Measurements from ENCODE around the gene PRKCI. TPM values are rescaled to one million over a fixed set of nuclear protein-coding genes. Genes with fewer than 3 reads are reported as not detected.

Gene PRKCI
- total and polyA plus RNA-seq, 2 of the 4 experiments (the other 2 are of a cell fraction), result 28.7 to 53.4 TPM

DNA sequence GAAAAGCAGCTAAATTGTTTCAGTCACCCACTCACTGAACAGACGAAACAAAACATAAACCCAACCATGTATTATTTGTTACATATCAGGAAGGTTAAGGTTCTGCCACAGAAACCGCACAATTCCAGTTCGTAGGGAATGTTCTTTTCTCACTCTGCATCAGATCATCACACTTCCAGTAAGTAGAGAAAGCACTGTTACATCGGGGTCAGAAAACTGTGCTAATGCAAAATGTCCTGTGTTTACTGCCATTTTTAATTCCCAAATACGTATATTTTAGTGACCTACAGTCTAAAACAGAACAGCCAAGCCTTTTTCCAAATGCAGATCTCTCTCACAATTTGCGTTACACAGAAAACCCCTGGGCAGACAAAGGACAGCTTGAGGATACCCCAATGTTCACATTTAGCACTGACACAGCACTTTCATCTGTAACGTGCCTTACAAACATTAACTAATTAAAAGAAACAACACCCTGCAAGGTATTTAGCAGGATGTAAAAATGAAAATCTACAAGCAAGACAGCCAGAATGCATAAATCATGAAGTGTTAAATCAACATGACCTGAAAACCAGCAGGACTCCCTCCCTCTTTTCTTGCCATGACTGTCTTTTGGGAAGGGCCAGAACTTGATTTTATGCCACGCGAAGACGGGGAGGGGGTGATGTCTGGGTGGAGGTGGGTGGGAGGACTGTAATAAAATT is 100.5 kb downstream of the PRKCI start:
- ATAC-seq (ENCODE audit: low read depth) (no peak), DNase-seq (no peak)
- Histone ChIP-seq H3K36me3 (ENCODE audit: control insufficient read depth, insufficient read depth, low read length) (no peaks in the 10 kb centered on the region), H2AFZ (replicated peaks; ENCODE audit: low read length, poor library complexity) (no peak overlapping the region), H3K14ac (replicated peaks; ENCODE audit: low read depth, low read length) (no peak overlapping the region), H3K9ac (ENCODE audit: low read depth, low read length) (no peak overlapping the region), H2BK120ac (ENCODE audit: low read depth, low read length) (no peak overlapping the region), H3K23ac (ENCODE audit: low read depth, low read length) (no peak overlapping the region), H4K20me1 (ENCODE audit: insufficient read depth, low read length) (no peaks in the 10 kb centered on the region), H3K9me1 (ENCODE audit: insufficient read depth, low read length) (no peaks in the 10 kb centered on the region), H2BK5ac (ENCODE audit: low read depth, low read length, poor library complexity, severe bottlenecking) (no peak overlapping the region), H3K4me1 (ENCODE audit: control insufficient read depth, insufficient read depth, low read length) (no peaks in the 10 kb centered on the region), H4K91ac (ENCODE audit: insufficient read depth, low read depth, low read length) (no peak overlapping the region), H2BK15ac (ENCODE audit: low read depth, low read length) (no peak overlapping the region), H2BK20ac (ENCODE audit: low read depth, low read length) (no peak overlapping the region), H4K8ac (ENCODE audit: low read depth in 2 of 2, low read length in 2 of 2) (no peak overlapping the region), H2AK5ac (ENCODE audit: low read depth, low read length) (no peak overlapping the region), H2AK9ac (replicated peaks; ENCODE audit: low read depth, low read length, poor library complexity) (no peak overlapping the region), H3K4ac (ENCODE audit: low read depth, low read length) (no peak overlapping the region), H3K56ac (ENCODE audit: extremely low read depth, insufficient read depth, low read length) (no peak overlapping the region), H3K79me1 (ENCODE audit: low read depth in 1 of 2, low read length in 2 of 2) (no peaks in the 10 kb centered on the region), H3K27me3 (ENCODE audit: control insufficient read depth, insufficient read depth, low read length) (no peaks in the 10 kb centered on the region), H3K27ac (ENCODE audit: insufficient read depth, low read length) (no peak overlapping the region), H3K4me2 (ENCODE audit: low read depth, low read length) (peak overlapping the region; percentile 26; the same call in 1 of the 2 replicates), H3K18ac (ENCODE audit: low read depth, low read length) (no peak overlapping the region), H3K4me3 (ENCODE audit: insufficient read depth, low read depth, low read length) (no peak overlapping the region), H4K5ac (ENCODE audit: low read depth, low read length) (no peak overlapping the region), H3K9me3 (ENCODE audit: control insufficient read depth, insufficient read depth, low read length) (peaks cover 2% of the 10 kb centered on the region; the same call in 1 of the 2 replicates)
- WGBS, 2 experiments (ENCODE audit: extremely low coverage in 2 of 2, insufficient read length in 1 of 2), result 26% methylated on average over 3 of the region's 10 CpGs; no CpG with 5 or more reads in 1 of the 2 experiments
- TF ChIP-seq NFE2L2 (IDR thresholded peaks at IDR 0.05; ENCODE audit: low read depth, low read length) (no peak), BHLHE40 (IDR thresholded peaks at IDR 0.05; ENCODE audit: low read depth, low read length) (no peak), MAFK (IDR thresholded peaks at IDR 0.05; ENCODE audit: low read depth, low read length) (peak; percentile 2; the same call in 1 of the 2 replicates)
- TF ChIP-seq, protein P1, sequence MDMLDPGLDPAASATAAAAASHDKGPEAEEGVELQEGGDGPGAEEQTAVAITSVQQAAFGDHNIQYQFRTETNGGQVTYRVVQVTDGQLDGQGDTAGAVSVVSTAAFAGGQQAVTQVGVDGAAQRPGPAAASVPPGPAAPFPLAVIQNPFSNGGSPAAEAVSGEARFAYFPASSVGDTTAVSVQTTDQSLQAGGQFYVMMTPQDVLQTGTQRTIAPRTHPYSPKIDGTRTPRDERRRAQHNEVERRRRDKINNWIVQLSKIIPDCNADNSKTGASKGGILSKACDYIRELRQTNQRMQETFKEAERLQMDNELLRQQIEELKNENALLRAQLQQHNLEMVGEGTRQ (IDR thresholded peaks at IDR 0.05; ENCODE audit: low read depth, low read length), result no peak
- in situ Hi-C loops (cut with MboI; ENCODE audit: low sequenced_read_pairs) (no loop called here), dilution Hi-C loops (cut with HindIII; ENCODE audit: low sequenced_read_pairs, unreplicated experiment) (no loop called here), intact Hi-C loops (cut with micrococcal nuclease) (no loop called here)
- ChIA-PET CTCF (no interaction called here), POLR2A (ENCODE audit: unreplicated experiment) (no interaction called here)
- BruUV-seq (replicated peaks), result no TSS peak
